GM12878 (cell line): ENCODE data around the gene DNAH3. TPM values are rescaled to one million over a fixed set of nuclear protein-coding genes. Genes with fewer than 3 reads are reported as not detected.

ENCODE experiments used
- ATAC-seq: fragments of 200-7000 bp; cut with Tn5 transposase; 3 replicates; pipeline ENCODE4 v1.9.1; 2020; ENCODE audit warnings: mild to moderate bottlenecking, moderate library complexity
- BruUV-seq: library from RNA; stranded (reverse); fragments of 400-500 nt; replicated peaks from 2 replicates; lab custom pipeline; 2021; lab: Mats Ljungman, UMichigan
- CTCF ChIA-PET: fragments of 300-600 bp; sonication (Branson Sonifier 250); formaldehyde crosslinking; extraction: SDS; loops from one replicate; lab custom pipeline; 2021; ENCODE audit warnings: inconsistent platforms; lab: Yijun Ruan, JAX
- POLR2A ChIA-PET: fragments of 350-600 bp; formaldehyde crosslinking; extraction: SDS; loops from one replicate; lab custom pipeline; 2021; ENCODE audit warnings: inconsistent platforms; lab: Charles Lee
- RAD21 ChIA-PET: fragments of 300-600 bp; sonication (Branson Sonifier 250); formaldehyde crosslinking; loops from one replicate; lab custom pipeline; 2023; ENCODE audit warnings: antibody characterized with exemption; ENCODE audit not compliant: unreplicated experiment; lab: Charles Lee
- SMC1A ChIA-PET: fragments of 300-600 bp; sonication (Branson Sonifier 250); formaldehyde crosslinking; loops from one replicate; lab custom pipeline; 2023; ENCODE audit not compliant: unreplicated experiment, uncharacterized antibody; lab: Charles Lee
- DNase-seq: peaks from one replicate; pipeline ENCODE4 v3.0.0-alpha.2; 2011; ENCODE audit warnings: low read depth, low spot score
- FAIRE-seq: peaks from 3 replicates; lab custom pipeline; 2011; peaks lifted over from hg19 to GRCh38; lab: Jason Lieb, UNC
- H2AFZ ChIP-seq: 2 replicates; pipeline ENCODE4 v1.6.0; 2011; ENCODE audit warnings: low read depth, low read length, control low read depth; ENCODE audit not compliant: control insufficient read depth
- H3K27ac ChIP-seq: 2 replicates; pipeline ENCODE4 v1.5.1; 2011; ENCODE audit warnings: control low read depth; ENCODE audit not compliant: control insufficient read depth, insufficient read depth
- H3K27me3 ChIP-seq, 2 experiments: replicated peaks in 1 of 2; 2 replicates each; pipeline versions ENCODE4 v1.6.0 to v1.6.1; 2011; ENCODE audit warnings: low read length in 1 of 2; ENCODE audit not compliant: control insufficient read depth in 2 of 2, insufficient read depth in 2 of 2
- H3K36me3 ChIP-seq, 2 experiments: 2 replicates each; pipeline ENCODE4 v1.5.1; 2011; ENCODE audit warnings: low read length in 1 of 2; ENCODE audit not compliant: control insufficient read depth in 2 of 2, insufficient read depth in 2 of 2
- H3K4me1 ChIP-seq: 2 replicates; pipeline ENCODE4 v1.6.1; 2011; ENCODE audit warnings: mild to moderate bottlenecking, low read length, moderate library complexity, mixed read lengths; ENCODE audit not compliant: control insufficient read depth, insufficient read depth
- H3K4me2 ChIP-seq: 2 replicates; pipeline ENCODE4 v1.6.0; 2011; ENCODE audit warnings: control low read depth; ENCODE audit not compliant: control insufficient read depth, insufficient read depth
- H3K4me3 ChIP-seq: fragments of 200-600 bp; sonication (generic); 2 replicates; pipeline ENCODE4 v1.5.1; 2016
- H3K79me2 ChIP-seq: 2 replicates; pipeline ENCODE4 v1.6.0; 2011; ENCODE audit warnings: low read length; ENCODE audit not compliant: control insufficient read depth, insufficient read depth
- H3K9ac ChIP-seq: 2 replicates; pipeline ENCODE4 v1.8.0; 2011; ENCODE audit warnings: low read length, control low read depth, mixed read lengths; ENCODE audit not compliant: control insufficient read depth, insufficient read depth
- H3K9me3 ChIP-seq: replicated peaks from 3 replicates; pipeline ENCODE4 v1.5.1; 2011; ENCODE audit warnings: mild to moderate bottlenecking, low read length; ENCODE audit not compliant: control insufficient read depth, insufficient read depth
- H4K20me1 ChIP-seq: 2 replicates; pipeline ENCODE4 v1.6.0; 2011; ENCODE audit not compliant: control insufficient read depth, insufficient read depth
- ATF2 ChIP-seq: IDR thresholded peaks from 2 replicates; pipeline ENCODE4 v1.6.1; 2012; ENCODE audit warnings: low read length, inconsistent platforms
- CHD1 ChIP-seq: IDR thresholded peaks from 2 replicates; pipeline ENCODE4 v1.6.1; 2012; ENCODE audit warnings: low read depth, low read length, improper control_type of control experiment
- CHD4 ChIP-seq: fragments of 200-600 bp; sonication (generic); IDR thresholded peaks from 2 replicates; pipeline ENCODE4 v1.6.1; 2016; ENCODE audit warnings: mild to moderate bottlenecking
- EZH2 ChIP-seq: IDR thresholded peaks from 2 replicates; pipeline ENCODE4 v1.6.1; 2012; ENCODE audit warnings: low read depth, mild to moderate bottlenecking, control low read depth, inconsistent platforms, low read length, borderline replicate concordance; ENCODE audit not compliant: control insufficient read depth
- FOXK2 ChIP-seq: fragments of 450-650 bp; IDR thresholded peaks from 2 replicates; pipeline ENCODE4 v1.6.1; 2017; ENCODE audit warnings: mild to moderate bottlenecking, moderate library complexity
- LARP7 ChIP-seq: fragments of 450-650 bp; IDR thresholded peaks from 2 replicates; pipeline ENCODE4 v1.6.1; 2017; ENCODE audit warnings: mild to moderate bottlenecking
- RAD51 ChIP-seq: fragments of 450-650 bp; IDR thresholded peaks from 2 replicates; pipeline ENCODE4 v1.6.1; 2016; ENCODE audit warnings: moderate library complexity, mild to moderate bottlenecking, inconsistent platforms
- SMARCA5 ChIP-seq: fragments of 450-650 bp; IDR thresholded peaks from 2 replicates; pipeline ENCODE4 v1.6.1; 2017; ENCODE audit warnings: mild to moderate bottlenecking
- SREBF2 ChIP-seq: IDR thresholded peaks from 2 replicates; pipeline ENCODE4 v1.6.1; 2012; ENCODE audit warnings: mild to moderate bottlenecking, low read length
- WGBS: methylation state at CpG from one replicate; pipeline ENCODE4 v1.1.6; 2016; ENCODE audit warnings: low lambda C conversion rate; ENCODE audit not compliant: insufficient replicate concordance, insufficient coverage; ENCODE audit errors: missing lambda C conversion rate; 5-methylcytosine and 5-hydroxymethylcytosine counted together
- in situ Hi-C: fragments of 300-500 bp; cut with MboI; formaldehyde crosslinking; loops from 9 replicates; pipeline ENCODE4 v1.14.3; 2018; ENCODE audit warnings: mixed read lengths
- intact Hi-C: fragments of 100-400 bp; cut with micrococcal nuclease; formaldehyde crosslinking; loops from one replicate; pipeline ENCODE4 v1.14.2; 2022; ENCODE audit not compliant: unreplicated experiment
- polyA plus RNA-seq, 11 experiments: library from polyadenylated mRNA; depleted of rRNA in 4 of 11; unstranded in 6 of 11; stranded (reverse) in 5 of 11; fragments of >200 nt; fragmentation: Nextera tagmentation in 4 of 11; fragmentation: Illumina TruSeq in 1 of 11; extraction: Ambion mirVana in 4 of 11; extraction: Trizol in 1 of 11; gene quantifications; 1 replicate in 1 of 11; 2 replicates in 10 of 11; pipeline versions ENCODE4 v1.2.1 to v1.2.3, GENCODE V29; 2011 to 2016; ENCODE audit warnings: inconsistent platforms in 2 of 11, missing spikeins in 2 of 11, low read depth in 1 of 11
- total RNA-seq, 4 experiments: library from RNA; depleted of rRNA in 3 of 4; stranded (reverse); fragments of >200 nt in 3 of 4; fragmentation: Illumina TruSeq in 1 of 4; extraction: Trizol in 1 of 4; gene quantifications; 2 replicates each; pipeline versions ENCODE4 v1.2.1 to v1.2.3, GENCODE V29; 2013 to 2021

DNAH3 gene
- total and polyA plus RNA-seq, 10 of the 15 experiments (the other 5 are each of a cell fraction or from before 2014, with no cell fraction given): under 0.01 to 0.04 (median 0.04) TPM; not detected in 5

DNA sequence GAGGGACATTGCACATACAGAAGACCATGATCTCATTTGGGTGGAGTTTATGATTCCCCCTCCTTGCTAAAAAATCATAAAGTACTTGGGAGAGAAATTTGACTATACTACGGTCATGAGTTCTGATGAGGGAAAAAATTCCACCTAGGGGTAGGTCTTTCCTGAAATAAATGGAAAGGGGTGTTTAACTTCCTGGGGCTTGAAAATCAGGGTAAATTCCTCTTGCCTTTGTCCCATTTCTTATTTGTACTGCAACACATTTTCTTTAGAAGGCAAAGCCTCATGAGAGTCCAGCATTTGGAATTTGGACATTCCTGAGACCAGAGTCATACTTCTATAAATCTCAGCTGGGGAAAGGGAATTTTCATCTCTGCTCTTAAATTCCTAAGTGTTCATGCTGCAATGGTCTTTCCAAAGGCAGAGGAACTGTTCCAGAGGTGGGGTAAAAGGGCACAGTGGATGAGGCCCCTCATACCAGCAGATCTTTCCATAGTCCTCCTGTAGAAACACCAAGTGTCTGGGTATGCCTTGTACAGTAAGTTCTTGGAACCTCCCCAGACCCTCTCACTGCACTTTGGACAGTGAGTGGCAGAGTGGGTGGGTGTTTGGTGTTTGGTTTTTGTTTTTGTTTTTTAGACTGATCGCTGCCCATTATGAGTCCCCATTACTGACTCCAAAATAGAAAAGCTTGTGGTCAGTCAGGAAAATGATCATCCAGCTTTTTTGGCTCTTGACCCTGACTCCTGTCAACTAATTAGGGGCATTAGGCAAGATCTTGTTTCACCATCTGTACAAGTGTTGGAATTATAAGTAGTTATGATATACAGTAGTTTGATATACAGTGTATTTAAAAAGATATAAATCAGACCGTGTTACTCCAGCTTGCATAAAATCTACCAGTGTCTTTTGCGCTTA is 244.0 kb downstream of the DNAH3 start:
- DNase-seq: no peak
- peaks cover 10% of the 10 kb centered on the region for H3K79me2 ChIP-seq
- RAD21 ChIA-PET: interaction anchor here (1.3 kb wide), 1 partner anchor 32 kb away, joined by 3 read pairs; no protein-coding TSS in a partner anchor
- H3K27ac ChIP-seq: no peak overlapping the region
- H4K20me1 ChIP-seq: no peaks in the 10 kb centered on the region
- no peaks in the 10 kb centered on the region; a peak in 1 of 4 replicates for H3K36me3 ChIP-seq
- CTCF ChIA-PET: interaction anchor here (3.7 kb wide), 1 partner anchor 32 kb away, joined by 18 read pairs; no protein-coding TSS in a partner anchor
- no peak overlapping the region for H2AFZ ChIP-seq
- FAIRE-seq: no peak
- POLR2A ChIA-PET: no interaction called here
- in situ Hi-C loops: no loop called here
- ATAC-seq: no peak
- H3K9ac ChIP-seq: no peak overlapping the region
- WGBS: 100% methylated on average over 4 of the region's 4 CpGs
- intact Hi-C loops: no loop called here
- no peaks in the 10 kb centered on the region for H3K27me3 ChIP-seq
- no TSS peak for BruUV-seq
- H3K4me3 ChIP-seq: no peak overlapping the region
- SMC1A ChIA-PET: interaction anchor here (0.9 kb wide), 1 partner anchor 43 kb away, joined by 3 read pairs; no protein-coding TSS in a partner anchor
- no peaks in the 10 kb centered on the region for H3K9me3 ChIP-seq
- H3K4me1 ChIP-seq: peaks cover 22% of the 10 kb centered on the region
- TF ChIP-seq CHD1: no peak
- no peak for TF ChIP-seq EZH2
- TF ChIP-seq SMARCA5: no peak
- TF ChIP-seq ATF2: no peak
- no peak for TF ChIP-seq SREBF2
- TF ChIP-seq LARP7: no peak
- no peak for TF ChIP-seq CHD4
- no peak for TF ChIP-seq RAD51
- no peak for TF ChIP-seq FOXK2
- H3K4me2 ChIP-seq: no peak overlapping the region
